ENCODE data around the gene PDK4. TPM values are rescaled to one million over a fixed set of nuclear protein-coding genes. Genes with fewer than 3 reads are reported as not detected.

Gene PDK4
- total RNA-seq, 1 donor, result 0.36 TPM

DNA sequence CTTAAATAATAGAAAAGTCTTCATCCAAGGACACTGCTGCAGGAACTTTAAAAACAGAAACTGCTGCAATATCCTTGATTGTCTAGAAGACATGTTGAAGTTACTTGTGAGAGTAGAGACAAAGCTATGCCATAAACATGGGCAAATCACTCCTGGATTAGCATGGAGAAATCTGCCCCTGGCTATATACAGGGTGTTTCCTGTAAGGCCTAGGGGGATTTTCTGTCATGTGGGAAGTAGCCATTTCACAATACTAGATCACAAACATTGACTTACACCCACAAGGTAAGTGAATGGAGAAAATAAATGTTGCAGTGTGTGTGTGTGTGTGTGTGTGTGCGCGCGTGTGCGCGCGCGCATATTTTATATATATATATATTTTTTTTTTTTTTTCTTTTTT lies 35.2 kb upstream of the PDK4 start:
- no peaks in the 10 kb centered on the region for H3K27me3 ChIP-seq (ENCODE audit: insufficient read depth, low read length)
- DNase-seq (ENCODE audit: insufficient read length, low spot score, missing footprints), result no peak
- H3K36me3 ChIP-seq (ENCODE audit: insufficient read depth, low read length), result no peaks in the 10 kb centered on the region
- H3K4me1 ChIP-seq (ENCODE audit: insufficient read depth, low read length), result peaks cover 9% of the 10 kb centered on the region
- H2AFZ ChIP-seq (ENCODE audit: low read length), result no peak overlapping the region
- H3K27ac ChIP-seq (ENCODE audit: low read depth, low read length), result no peak overlapping the region
- H3K79me2 ChIP-seq (ENCODE audit: insufficient read depth, low read length), result no peaks in the 10 kb centered on the region
- TF ChIP-seq, protein P1, sequence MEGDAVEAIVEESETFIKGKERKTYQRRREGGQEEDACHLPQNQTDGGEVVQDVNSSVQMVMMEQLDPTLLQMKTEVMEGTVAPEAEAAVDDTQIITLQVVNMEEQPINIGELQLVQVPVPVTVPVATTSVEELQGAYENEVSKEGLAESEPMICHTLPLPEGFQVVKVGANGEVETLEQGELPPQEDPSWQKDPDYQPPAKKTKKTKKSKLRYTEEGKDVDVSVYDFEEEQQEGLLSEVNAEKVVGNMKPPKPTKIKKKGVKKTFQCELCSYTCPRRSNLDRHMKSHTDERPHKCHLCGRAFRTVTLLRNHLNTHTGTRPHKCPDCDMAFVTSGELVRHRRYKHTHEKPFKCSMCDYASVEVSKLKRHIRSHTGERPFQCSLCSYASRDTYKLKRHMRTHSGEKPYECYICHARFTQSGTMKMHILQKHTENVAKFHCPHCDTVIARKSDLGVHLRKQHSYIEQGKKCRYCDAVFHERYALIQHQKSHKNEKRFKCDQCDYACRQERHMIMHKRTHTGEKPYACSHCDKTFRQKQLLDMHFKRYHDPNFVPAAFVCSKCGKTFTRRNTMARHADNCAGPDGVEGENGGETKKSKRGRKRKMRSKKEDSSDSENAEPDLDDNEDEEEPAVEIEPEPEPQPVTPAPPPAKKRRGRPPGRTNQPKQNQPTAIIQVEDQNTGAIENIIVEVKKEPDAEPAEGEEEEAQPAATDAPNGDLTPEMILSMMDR (IDR thresholded peaks at IDR 0.05; ENCODE audit: extremely low read depth, low read depth, low read length), result no peak
- no peaks in the 10 kb centered on the region for H4K20me1 ChIP-seq (ENCODE audit: insufficient read depth, low read length)
- no peak overlapping the region for H3K4me3 ChIP-seq (ENCODE audit: insufficient read depth, low read length)
- H3K4me2 ChIP-seq (ENCODE audit: insufficient read depth, low read length), result no peak overlapping the region
- H3K9me3 ChIP-seq (ENCODE audit: low read depth, low read length), result peaks cover 2% of the 10 kb centered on the region

DNA sequence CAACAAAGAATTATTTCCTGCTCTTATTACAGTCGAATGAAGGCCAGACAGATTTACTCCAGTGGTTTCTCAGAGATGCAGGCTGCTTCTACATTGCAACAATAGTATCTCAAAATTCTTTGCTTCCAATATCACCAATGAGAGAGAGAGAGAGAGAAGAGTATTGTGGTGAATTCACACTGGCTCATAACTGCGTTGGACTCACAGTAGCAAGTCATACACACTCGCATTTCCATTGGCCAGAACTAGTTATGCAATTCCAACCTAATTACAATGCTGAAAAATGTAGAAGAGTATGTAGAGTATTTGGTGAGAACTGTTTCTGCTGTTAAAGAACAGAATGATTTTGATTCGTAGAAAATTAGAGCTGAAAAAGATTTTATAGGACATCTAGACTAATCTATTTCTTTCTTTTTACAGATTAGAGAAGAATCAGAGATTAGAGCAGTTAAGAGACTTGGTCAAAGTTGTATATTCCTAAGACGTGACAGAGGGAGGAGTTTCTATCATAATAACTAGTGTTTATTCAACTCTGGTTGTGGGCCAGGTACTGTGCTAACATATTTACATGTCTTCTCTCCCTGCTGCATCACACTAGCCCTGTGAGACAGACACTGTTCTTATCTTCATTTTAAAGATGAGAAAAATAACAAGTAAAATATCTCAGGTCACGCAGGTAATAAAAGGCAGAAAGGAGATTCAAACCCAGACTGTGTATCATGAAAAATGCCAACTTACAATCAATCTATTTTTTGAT lies 34.6 kb upstream of the PDK4 start:
- no peak for DNase-seq (ENCODE audit: insufficient read length, low spot score, missing footprints)

DNA sequence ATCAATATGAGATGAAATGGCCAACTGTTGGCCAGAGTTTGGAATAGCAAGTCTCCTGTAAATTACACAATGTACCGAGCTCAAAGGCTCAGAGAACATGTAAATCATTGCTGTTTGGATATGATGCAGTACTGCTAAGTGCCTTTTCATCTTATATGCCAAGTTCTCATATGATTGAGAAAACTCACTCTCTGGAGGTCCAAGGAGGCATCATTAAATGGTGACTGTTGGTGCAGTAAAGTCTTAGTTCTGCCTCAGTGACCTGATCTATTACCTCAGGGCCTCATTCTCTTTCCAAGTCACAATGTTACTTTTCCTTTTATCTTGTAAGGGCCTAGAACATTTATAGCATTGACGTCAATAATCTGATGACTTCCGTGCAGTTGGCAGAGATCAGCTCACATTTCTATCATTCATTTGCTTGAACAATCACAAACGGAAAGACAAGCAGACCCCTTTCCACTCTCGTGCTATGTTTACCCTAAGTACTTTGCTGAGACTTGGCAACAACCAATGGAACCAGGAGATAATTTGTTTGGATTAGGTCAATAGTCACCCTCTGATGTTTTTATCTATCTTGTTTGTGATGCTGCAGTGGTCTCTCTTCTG lies 32.6 kb upstream of the PDK4 start:
- TF ChIP-seq, protein P1 (IDR thresholded peaks at IDR 0.05; ENCODE audit: extremely low read depth, low read depth, low read length), result no peak
- H4K20me1 ChIP-seq (ENCODE audit: insufficient read depth, low read length), result no peaks in the 10 kb centered on the region
- no peak overlapping the region for H3K27ac ChIP-seq (ENCODE audit: low read depth, low read length)
- DNase-seq (ENCODE audit: insufficient read length, low spot score, missing footprints), result no peak
- no peak overlapping the region for H3K4me2 ChIP-seq (ENCODE audit: insufficient read depth, low read length)
- H3K27me3 ChIP-seq (ENCODE audit: insufficient read depth, low read length), result peaks cover 2% of the 10 kb centered on the region
- H2AFZ ChIP-seq (ENCODE audit: low read length), result no peak overlapping the region
- peaks cover 5% of the 10 kb centered on the region for H3K4me1 ChIP-seq (ENCODE audit: insufficient read depth, low read length)
- H3K9me3 ChIP-seq (ENCODE audit: low read depth, low read length), result peaks cover 2% of the 10 kb centered on the region
- H3K36me3 ChIP-seq (ENCODE audit: insufficient read depth, low read length), result no peaks in the 10 kb centered on the region
- H3K79me2 ChIP-seq (ENCODE audit: insufficient read depth, low read length), result no peaks in the 10 kb centered on the region
- H3K4me3 ChIP-seq (ENCODE audit: insufficient read depth, low read length), result no peak overlapping the region

More for the DNA sequence above, 34.6 kb upstream of the PDK4 start:
- H3K27ac ChIP-seq (ENCODE audit: low read depth, low read length), result no peak overlapping the region
- H4K20me1 ChIP-seq (ENCODE audit: insufficient read depth, low read length), result no peaks in the 10 kb centered on the region
- no peak overlapping the region for H3K4me2 ChIP-seq (ENCODE audit: insufficient read depth, low read length)
- H3K79me2 ChIP-seq (ENCODE audit: insufficient read depth, low read length), result no peaks in the 10 kb centered on the region
- no peak overlapping the region for H2AFZ ChIP-seq (ENCODE audit: low read length)
- H3K36me3 ChIP-seq (ENCODE audit: insufficient read depth, low read length), result no peaks in the 10 kb centered on the region
- no peak overlapping the region for H3K4me3 ChIP-seq (ENCODE audit: insufficient read depth, low read length)
- H3K9me3 ChIP-seq (ENCODE audit: low read depth, low read length), result peaks cover 2% of the 10 kb centered on the region
- H3K4me1 ChIP-seq (ENCODE audit: insufficient read depth, low read length), result peaks cover 5% of the 10 kb centered on the region
- TF ChIP-seq, protein P1 (IDR thresholded peaks at IDR 0.05; ENCODE audit: extremely low read depth, low read depth, low read length), result no peak
- no peaks in the 10 kb centered on the region for H3K27me3 ChIP-seq (ENCODE audit: insufficient read depth, low read length)

DNA sequence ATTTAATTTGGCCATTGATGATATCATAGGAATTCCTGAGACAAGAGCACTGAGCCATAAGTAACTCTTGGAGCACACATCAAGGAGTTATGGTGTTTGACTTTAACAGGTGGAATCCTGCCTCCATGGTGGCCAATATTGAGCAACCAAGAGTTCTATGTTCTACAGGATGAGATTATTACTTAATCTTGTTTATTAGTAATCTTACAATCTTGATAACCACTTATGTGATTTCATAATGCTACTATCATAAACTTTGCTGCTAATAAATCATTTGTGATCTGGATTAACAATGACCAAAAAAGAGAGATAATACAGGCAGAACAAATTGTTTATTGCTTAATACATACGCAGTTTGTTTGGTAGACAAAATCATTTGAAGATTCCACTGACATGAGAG lies 27.5 kb upstream of the PDK4 start:
- no peak overlapping the region for H3K27ac ChIP-seq (ENCODE audit: low read depth, low read length)
- no peak for DNase-seq (ENCODE audit: insufficient read length, low spot score, missing footprints)
- peaks cover 6% of the 10 kb centered on the region for H3K27me3 ChIP-seq (ENCODE audit: insufficient read depth, low read length)
- H3K4me3 ChIP-seq (ENCODE audit: insufficient read depth, low read length), result no peak overlapping the region
- no peaks in the 10 kb centered on the region for H3K4me1 ChIP-seq (ENCODE audit: insufficient read depth, low read length)
- no peak overlapping the region for H3K4me2 ChIP-seq (ENCODE audit: insufficient read depth, low read length)
- H4K20me1 ChIP-seq (ENCODE audit: insufficient read depth, low read length), result no peaks in the 10 kb centered on the region
- H3K9me3 ChIP-seq (ENCODE audit: low read depth, low read length), result no peaks in the 10 kb centered on the region
- H3K79me2 ChIP-seq (ENCODE audit: insufficient read depth, low read length), result no peaks in the 10 kb centered on the region
- H3K36me3 ChIP-seq (ENCODE audit: insufficient read depth, low read length), result no peaks in the 10 kb centered on the region
- H2AFZ ChIP-seq (ENCODE audit: low read length), result no peak overlapping the region
- TF ChIP-seq, protein P1 (IDR thresholded peaks at IDR 0.05; ENCODE audit: extremely low read depth, low read depth, low read length), result no peak
